GM19324 (cell line): ENCODE data around the gene TMEM52.
A peak's percentile ranks its signal among the peaks of the same experiment; 100 is the strongest.

Experiments
- ATAC-seq: cut with Tn5 transposase; IDR thresholded peaks from one replicate; pipeline ENCODE4 v1.9.1; 2021; ENCODE audit warnings: mild to moderate bottlenecking, moderate library complexity; ENCODE audit not compliant: unreplicated experiment, low FRiP score

The TMEM52 gene

DNA sequence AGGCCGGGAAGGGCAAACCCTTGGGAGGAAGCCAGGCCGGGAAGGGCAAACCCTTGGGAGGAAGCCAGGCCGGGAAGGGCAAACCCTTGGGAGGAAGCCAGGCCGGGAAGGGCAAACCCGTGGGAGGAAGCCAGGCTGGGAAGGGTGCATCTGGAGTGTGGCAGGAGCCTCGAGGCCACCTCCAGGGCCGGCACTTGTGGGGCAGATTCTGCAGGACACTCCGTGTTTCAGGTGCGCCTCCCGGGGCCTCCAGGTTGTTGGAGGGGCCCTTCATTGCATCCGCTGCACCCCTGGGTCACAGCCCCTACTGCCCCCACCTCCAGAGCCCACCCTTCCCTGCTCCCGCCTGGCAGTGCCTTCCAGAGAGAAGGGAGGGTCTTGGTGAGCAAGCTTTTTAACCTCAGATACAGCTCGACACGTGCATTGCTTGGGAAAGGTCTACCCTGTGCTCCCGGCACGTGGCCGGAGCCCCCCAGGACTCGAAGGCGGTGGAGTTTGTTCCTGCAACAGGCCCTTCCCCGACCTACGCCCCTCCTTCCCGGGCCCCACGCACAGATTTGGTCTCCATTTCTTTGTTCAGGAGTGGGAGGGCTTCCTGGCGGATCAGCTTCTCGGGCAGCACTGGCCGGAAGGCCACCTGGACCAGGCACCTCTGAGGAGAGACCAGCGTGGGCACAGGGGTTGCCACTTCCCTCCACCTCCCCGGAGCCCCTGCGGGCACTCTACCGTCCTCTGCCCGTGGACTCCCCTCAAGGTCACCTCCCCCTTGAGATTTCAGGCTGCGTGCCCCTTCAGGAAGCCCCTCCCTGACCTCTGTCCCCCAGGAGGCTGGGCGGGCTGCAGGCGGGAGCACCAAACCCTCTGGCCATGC, 9.4 kb upstream of the TMEM52 start:
- ATAC-seq = no peak

DNA sequence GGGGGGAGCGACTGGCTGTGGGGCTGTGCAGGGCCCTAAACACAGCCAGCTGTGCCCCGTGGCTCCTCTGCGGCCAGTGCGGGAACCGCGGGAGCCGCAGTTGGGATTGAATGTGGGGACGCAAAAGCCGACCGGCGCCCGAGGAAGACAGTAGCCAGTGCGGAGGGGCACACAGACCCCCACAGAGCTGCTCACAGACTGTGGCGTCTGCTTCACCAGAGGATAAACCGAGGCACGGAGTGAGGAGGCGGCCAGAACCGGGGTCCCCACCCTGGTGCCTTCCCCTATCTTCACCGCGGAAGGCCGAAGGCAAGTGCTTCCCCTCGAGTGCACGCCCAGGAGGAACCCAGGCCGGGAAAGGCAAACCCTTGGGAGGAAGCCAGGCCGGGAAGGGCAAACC, 8.7 kb upstream of the TMEM52 start:
- ATAC-seq = no peak

DNA sequence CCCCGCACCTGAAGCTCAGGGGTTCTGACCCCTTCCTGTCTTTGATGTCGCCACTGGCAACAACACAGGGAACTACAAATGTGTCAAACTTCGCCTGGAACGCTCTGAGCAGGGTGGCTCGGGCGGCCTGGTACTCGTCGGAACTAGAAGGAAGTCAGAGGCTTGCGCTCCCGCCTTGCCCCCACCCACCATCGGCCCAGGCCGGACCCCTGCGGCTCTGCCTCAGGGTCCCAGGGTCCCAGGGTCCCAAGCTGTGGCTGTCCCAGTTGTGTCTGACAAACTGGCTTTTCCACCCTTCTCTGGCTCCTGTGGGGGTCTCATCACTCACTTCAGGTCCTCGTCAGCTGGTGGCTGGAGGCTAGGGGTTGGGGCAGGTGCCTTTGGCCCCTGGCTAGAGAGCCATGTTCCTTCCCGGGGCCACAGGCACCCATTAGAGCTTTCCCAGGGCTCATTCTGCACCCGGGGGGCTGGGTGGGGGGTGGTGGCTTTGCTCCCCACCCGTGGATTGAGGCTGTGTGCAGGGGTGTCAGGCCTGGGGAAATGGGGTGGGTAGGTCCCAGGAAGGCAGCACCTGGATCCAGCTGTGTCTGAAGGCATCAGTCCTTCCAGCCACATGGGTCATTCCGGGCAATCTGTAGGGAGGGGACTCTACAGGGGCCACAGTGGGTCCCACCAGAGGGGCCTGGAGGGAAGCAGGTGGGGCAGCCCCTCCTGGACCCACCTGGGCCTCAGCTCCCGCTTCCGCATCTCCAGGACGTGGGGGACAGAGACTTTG, 8.0 kb upstream of the TMEM52 start:
- ATAC-seq = no peak

DNA sequence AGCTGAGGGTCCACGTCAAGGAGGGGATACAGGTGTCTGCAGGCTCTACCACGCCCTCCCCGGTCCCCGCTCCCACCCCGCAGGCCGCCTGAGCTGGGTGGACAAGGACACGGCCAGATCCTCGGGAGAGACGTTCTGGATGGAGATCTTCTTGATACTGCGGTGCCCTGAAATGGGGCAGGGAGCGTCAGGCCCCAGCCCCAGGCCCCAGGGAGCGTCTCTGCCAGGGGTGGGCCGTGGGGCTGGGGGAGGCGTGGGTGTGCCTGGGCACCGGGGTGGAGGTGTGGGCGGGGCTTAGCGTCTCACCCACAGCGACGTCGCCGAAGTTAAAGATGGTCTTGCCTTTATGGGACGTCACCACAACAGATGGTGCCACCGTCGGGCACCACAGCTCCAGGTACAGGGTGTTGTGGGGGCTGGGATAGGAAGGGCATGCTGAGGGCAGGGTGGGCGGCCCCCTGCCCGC, 7.3 kb upstream of the TMEM52 start:
- no peak for ATAC-seq

DNA sequence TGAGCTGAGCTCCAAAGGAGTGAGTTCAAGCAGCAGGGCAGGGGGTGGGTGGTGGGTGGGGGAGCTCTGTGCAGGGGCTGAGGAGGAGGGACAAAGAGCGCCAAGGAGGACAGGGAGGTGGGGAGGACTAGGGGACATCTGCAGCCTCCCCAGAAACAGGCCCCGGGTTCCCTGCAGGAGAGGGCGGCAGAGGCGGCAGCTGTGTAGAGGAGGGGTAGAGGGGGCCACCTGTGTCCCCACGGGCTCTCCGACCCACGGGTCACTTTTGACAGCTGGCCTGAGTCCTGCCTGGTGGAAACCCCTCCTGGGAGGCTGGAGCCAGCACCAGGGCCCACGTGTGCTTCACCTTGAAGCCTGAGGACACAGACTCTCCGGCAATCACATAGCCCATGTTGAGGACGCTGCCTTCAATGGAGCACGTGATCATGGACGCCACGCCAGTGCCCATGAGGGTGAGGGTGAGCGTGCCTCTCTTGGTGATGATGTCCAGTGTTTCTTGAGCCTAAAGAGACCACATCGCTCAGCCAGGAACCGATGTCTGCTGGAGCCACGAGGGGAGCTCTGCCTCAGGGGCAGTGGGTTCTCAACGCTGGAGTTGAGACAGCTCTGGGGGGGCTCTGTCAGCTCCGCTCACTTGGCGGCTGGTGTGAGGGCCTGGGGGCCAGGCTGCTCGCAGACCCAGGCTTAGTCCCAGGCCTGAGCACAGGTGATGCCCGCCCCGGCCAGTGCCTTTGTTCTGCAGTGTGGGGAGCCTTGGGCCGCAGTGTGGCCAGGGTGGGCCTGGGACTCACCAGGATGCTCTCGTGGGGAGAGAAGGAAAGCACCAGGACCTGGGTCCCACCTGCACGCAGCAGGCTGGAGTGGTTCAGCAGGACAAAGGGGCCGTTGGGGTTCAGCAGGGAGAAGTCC, 6.6 kb upstream of the TMEM52 start:
- no peak for ATAC-seq

DNA sequence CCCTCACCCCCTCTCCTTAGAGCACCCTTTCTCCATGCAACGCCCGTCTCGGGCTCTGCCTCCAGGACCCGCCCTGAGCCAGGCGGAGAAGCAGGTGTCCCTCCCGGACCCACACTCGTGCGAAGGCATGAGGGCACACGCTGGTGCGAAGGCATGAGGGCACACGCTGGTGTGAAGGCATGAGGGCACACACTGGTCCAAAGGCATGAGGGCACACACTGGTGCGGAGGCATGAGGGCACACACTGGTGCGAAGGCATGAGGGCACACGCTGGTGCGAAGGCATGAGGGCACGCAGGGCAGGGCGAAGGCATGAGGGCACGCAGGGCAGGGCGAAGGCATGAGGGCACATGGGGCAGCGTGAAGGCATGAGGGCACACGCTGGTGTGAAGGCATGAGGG, 5.8 kb upstream of the TMEM52 start:
- ATAC-seq = no peak

DNA sequence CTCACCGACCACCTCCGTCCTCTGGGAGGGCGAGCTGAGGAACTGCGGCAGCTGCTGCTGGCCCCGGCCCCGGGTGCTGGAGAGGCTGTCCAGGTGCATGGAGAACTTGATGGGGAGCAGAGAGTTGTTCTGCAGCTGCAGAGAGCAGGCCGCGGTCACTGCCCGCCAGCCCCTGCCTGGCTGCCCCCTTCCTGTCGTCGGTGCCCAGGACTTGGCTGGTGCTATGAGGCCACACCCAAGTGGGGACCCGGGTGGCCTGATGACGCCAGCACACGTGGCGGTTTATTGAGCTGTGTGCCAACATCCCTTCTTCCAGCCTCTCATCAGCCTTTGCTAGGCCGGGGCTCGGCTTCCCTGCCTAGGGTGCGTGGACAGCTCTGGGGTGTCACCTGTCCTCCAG, 5.3 kb upstream of the TMEM52 start:
- ATAC-seq = no peak

DNA sequence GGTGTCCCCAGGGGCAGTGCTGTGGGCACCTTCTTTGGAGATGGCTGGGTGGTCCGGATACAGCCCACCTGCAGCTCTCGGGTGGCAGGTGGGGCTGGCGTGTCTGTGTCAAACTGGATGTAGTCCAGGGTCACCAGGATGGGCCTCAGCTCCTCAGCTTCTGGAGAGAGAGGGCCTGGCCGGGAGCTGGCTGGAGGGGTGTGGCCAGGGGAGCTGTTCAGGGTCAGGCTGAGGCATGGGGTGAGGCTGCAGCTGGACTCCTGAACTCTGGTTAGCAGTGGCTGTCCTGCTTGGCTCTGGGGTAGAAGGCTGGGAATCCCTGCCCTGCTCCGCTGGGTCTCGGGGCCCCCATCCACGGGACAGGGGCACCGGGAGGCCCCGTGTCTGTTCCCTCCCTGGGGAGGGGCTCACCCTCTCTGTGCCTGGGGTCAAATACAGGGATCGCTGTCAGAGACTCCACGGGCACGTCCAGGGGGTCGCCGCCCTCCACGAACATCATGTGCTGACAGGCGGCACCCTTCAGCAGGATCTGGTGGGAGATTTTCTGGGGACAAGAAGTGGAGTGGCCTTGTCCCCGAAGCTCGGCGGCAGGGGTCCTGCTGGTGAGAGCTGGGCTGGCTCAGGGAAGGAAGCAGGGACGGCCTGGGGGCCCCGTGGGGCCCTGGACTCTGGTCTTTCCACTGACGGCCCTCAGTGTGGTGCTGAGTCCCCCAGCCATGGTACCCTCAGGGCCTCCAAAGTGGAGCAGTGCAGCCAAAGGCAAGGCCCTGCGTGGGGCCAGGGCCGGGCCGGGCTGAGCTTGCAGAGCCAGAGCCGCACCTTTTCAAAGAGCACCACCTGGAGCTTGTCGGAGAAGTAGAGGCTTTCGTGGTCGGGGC, 4.1 kb upstream of the TMEM52 start:
- ATAC-seq = no peak

DNA sequence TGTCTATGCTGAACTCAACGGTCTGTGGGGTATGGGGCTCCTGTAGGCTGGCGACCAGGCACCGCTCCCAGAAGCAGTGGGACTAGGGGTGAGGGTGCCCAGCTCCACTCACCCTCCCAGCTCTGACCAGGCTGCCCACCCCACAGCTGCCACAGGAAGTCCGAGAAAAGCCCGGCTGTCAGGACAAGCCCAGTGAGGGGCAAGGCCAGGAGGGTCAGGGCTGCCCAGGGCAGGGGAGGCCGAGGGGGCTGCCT, 3.5 kb upstream of the TMEM52 start:
- ATAC-seq = no peak

DNA sequence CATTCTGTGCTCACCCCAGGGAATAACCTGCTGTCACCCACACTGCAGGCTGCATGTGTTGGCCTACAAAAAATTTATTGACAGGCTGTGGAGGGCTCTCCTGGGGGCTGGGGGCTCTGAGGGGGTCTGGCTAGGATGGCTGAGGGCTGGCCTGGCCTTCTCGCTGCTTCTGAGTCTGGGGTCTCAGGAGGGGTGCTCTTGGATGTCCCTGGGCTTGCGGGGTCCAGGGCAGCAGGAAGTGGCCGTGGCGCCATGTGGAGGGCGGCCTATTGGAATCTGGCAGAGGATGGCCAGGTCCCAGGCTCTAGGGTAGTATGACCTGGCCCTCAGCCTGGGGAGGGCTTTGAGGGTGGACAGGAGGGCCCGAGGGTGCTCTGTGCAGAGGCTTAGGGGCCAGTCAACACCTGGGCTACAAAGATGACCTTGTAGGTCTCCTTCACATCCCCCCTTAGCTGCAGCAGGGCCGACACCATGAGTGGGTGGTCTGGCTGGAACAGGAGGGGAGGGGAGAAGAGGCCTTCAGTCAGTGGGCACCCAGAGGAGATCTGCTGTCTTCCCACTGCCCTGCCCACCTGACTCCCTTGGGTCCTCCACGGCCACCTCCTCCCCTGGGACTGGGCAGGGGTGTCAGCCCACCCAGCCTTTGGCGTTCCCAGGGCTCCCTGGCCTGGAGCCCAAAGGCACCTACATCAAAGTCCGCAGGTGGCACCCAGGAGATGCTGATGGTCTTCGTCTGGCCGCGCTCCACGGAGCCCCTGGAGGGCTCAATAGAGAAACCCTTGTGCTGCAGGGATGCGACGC, 3.0 kb upstream of the TMEM52 start:
- ATAC-seq = no peak

DNA sequence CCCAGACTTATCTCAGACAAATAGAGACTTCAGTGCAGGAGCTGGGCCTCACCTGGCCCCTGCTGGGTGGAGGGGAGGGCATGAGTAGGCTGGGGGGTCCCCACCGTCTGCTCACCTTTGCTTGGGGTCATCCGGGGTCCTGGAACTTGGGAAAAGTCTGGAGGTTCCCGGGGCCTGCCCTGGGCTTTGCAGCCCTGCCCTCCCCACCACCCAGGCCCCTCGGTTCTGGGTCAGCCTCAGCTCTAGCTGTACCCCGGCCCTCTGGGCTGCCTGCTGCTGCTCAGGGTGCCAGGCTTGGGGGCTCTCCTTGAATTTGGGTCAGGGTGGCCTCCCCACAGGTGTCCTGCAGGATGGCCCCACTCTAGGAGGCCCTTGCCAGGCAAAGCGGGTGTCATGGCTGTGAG, 2.4 kb upstream of the TMEM52 start:
- no peak for ATAC-seq

DNA sequence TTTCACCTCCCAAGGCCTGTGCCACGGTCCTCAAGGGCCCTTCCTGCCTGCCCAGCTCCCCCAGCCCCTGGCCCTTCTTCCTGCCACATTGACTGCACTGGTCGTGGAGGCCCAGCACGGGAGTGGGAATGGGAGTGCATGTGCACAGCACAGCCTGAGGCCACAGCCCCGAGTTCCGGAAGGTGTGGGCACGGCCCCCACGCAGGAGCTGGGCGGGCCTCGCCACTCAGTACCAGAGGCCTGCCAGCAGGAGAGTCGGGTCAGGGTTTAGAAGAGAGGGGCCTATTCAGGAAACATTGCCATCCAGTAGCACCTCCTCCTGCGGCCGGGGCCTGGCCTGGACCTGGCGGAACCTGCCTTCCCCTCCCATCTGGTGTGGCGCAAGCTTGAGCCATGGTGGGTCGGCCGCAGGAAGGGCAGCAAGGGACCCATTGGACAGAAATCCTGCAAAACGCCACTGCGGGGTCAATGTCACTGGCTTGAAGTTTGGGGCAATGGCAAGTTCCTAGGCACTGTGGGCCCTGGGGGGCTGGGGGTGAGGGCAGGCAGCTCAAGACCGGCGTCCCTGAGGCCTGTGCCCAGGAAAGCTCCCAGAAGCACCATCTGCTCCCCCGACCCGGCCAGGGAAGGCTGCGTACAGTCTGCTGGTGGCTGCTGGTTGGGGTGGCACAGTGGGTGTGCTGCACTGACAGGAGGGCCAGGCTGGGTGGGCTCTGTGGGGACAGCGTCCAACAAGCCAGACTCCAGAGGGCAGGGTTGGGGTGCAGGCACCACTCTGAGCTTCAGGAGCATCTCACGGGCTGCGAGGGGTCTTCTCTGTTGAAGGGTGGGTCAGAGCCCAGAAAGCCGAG, 1.8 kb upstream of the TMEM52 start:
- no peak for ATAC-seq

DNA sequence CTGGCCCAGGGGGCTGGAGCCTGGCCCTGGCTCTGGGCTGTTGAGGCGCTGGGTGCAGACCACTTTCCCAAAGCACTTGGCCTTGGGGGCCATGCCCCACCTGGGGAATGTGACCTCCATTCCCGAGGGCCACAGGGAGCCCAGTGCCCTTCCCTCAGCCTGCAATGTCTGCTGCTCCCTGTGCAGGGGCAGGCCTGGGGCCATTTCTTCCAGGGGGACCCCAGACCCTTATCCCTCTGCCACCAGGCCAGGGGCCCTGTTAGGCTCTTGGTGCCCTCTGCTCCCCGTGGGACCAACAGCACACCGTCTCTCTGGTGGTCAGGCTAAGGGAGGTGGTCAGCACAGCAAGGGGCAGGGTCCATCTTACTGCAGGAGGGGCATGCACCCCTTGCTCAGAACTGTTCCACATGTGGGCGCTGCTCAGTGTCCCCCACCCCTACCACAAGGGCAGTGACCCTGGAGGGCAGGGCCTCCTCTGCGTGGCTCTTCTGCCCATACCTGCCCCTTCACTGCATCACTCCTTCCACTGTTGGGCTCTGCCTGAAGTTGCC, 1.1 kb upstream of the TMEM52 start:
- no peak for ATAC-seq

DNA sequence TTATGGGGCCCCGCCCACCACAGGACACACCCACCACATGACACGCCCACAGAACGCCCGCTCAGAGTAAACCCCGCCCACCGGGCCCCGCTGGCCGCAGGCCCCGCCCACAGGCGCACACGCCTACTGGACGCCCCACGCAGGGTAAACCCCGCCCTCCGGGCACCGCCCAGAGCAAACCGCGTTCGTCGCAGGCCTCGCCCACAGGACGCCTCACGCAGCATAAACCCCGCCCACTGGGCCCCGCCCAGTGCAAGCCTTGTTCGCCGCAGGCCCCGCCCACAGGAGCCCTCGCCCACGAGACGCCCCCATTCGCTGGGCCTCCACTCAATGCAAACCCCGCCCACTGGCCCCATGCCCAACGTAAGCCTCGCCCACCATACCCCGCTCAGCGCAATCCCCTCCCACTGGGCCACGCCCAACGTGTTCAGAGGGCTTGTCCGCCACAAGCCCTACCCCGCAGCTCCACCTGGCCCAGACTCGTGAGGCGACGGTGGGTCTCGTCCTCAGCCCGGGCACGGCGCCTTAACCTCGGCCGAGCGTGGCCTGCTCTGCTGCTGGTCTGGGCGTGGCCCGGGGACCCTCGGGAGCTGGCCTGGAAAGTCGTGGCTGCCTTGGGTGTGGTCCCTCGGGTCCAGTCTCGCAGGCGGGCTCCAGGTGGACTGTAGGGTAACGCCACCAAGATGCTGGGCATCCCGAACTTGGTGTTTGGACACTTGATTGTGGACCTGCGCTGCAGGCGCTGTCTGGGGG, 401 bp upstream of the TMEM52 start:
- ATAC-seq = peak; percentile 79

DNA sequence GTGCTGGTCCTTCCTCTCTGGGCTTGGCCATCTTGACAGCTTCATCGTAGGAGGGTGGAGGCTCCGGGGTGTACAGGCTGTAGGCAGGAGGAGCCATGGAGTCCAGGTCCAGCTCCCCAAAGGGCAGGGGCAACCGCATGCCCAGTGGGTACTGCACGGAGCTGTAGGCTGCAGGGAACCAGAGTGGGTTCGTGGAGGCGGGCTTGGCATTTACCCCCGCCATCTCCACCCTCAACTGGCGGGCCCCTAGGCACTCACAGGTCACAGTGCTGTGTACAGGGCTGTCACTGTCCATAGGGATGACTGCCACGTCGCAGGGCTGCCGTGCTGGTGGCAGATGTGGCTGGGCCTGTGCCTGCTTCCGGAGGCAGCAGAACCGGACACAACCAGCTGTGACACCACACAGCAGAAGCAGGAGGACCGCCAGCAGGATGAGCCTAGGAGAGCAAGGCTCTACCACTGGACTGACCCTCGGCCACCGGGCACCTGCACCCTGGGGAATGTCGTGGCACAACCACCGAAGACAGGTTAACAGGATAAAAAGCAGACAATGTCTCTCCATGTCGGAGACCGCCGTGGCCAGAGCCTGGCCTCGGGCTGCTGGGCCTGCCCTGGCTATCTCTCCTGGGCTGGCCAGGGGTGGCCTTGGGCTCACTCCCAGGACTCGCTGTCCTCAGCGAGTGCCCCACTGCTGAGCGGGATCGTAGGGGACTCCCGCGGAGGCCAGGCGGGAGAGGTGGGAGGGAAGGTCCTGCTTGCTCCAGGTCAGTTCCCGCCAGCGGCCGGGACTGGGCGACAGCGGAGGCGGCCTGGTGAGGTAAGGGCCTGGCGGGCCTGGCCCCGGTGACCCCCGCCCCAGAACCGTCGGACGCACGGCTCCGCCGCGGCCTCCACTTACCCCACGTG, 831 bp downstream of the TMEM52 start:
- no peak for ATAC-seq

DNA sequence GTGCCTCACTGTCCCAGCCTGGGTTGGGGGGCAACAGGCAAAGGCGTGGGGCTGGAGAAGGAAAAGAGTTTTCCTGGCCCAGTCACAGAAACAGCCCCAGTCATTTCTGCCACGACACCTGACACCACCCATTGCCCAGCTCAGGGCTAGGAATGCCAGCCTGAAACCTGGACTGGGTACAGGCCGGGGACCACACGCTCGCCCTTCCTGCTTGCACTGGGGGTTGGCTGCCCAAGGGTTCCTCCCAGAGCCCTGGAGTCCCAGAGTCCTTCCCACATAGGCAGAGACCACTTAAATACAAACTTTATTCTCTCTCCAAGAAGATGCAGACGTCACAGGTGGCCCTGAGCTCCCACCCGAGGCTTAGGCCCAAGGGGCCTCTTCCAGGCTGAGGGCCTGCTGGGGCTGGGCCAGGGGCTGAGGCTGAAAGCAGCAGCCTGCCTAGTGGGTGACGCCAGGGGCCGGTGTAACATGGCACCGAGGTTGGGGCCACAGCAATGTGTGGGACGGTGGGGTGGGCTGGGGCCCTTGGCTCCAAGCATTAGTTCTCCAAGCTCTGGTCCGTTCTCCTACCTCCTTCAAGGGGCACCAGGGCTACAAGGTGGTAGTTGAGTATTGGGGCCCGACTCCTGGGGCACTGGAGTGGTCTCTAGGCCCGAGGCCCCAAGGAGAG, 1.6 kb downstream of the TMEM52 start:
- ATAC-seq = no peak
